Testis (tissue), 2 donors: ENCODE results near the gene SCFD2.

Experiments used
- CTCF ChIP-seq, 3 experiments: fragments of 450-650 bp in 2 of 3; fragments of 200-600 bp in 1 of 3; sonication (generic) in 1 of 3; IDR thresholded peaks; one replicate each; pipeline ENCODE4 v1.5.1; 2016 to 2019; ENCODE audit warnings: antibody characterized with exemption in 3 of 3, mild to moderate bottlenecking in 2 of 3, moderate library complexity in 1 of 3
- POLR2A ChIP-seq: fragments of 450-650 bp; IDR thresholded peaks from one replicate; pipeline ENCODE4 v1.6.1; 2017; ENCODE audit warnings: antibody characterized with exemption, mild to moderate bottlenecking, moderate library complexity

DNA sequence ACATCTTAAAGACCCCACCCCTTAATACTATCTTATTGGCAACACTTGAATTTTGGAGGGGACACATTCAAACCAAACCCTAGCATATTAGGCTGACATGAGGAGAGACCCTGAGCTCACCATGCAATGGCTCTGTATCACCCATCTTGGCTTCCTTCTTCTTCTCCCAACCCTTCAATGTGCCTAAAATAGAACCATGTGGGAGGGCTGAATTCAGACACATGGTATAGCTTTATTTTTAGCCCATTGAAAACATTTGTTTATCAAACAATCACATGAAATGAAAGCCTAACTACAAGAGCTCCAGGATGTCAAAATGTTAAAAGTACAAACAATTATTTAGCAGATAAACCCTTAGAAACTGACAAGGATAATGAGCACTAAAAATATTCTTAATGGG is 422.2 kb downstream of the SCFD2 start:
- TF ChIP-seq CTCF (IDR thresholded peaks at IDR 0.05) = no peak
- TF ChIP-seq POLR2A = no peak
